ENCODE measurements around the gene CTRB1.

The CTRB1 gene

GRCh38 chr16:75218256-75219076 lies at the start of gene CTRB1:
Gene CTRB1 (plus strand): TSS chr16:75218988. CDS start chr16:75219008, 20 bp downstream.
- DNase-seq, result no peak

GRCh38 chr16:75169899-75170405 lies 48.8 kb upstream of the CTRB1 start:
- DNase-seq, result no peak

DNA sequence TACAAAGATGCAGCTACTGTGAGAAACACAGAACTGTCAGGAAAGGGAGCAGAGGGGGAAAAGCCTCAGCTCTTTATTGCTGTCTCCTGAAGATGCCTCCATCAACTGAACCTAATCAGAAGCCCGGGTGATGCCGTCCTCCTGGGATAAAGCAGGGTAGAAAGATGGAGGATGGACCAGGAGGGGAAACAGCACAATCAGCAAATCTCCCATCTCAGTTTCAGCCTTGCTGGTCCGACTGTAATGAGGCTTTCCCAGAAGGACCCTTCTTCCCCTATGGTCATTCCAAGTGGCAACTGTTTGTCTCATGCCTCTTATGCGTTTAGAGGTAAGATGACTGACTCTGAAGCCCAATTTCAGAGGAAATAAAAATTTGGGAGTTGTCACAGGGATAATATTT lies 46.2 kb upstream of the CTRB1 start:
- no peak for DNase-seq

GRCh38 chr16:75175074-75175473 lies 43.7 kb upstream of the CTRB1 start:
- no peak for DNase-seq

- no peak for DNase-seq
Measured at GRCh38 chr16:75176926-75177325, 41.9 kb upstream of the CTRB1 start.

- DNase-seq, result no peak
Measured at GRCh38 chr16:75179208-75179607, 39.6 kb upstream of the CTRB1 start.

- no peak for DNase-seq
Measured at GRCh38 chr16:75181630-75182029, 37.2 kb upstream of the CTRB1 start.

- no peak for DNase-seq
Measured at GRCh38 chr16:75188832-75189477, 29.8 kb upstream of the CTRB1 start.

GRCh38 chr16:75189638-75190245 lies 29.0 kb upstream of the CTRB1 start:
- DNase-seq, result no peak

DNA sequence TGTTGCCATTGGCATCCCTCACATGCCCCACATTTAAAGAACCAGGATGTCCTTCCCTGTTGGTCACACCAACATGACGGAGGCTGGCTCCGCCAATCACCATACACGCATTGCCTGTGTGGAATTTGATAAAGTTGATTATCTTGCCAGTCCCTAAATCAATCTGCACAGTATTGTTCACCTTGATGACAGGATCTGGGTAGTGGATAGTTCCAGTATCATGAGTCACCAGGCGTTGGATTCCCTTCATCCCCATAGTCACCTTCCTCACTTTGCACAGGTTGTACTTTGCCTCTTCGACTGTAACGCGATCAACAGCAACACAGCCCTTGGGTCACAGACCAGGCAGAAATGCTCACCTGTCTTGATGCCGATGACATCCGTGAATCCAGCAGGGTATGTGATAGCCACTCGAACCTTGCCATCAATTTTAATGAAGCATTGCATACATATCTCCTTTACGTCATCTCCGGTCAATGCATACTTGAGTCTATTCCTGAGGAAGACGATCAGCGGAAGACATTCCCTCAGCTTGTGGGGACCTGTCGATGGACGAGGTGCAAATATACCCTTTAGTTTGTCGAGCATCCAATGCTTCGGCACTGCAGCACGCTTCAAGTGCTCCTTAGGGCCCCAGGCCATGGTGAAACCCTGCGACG lies 26.1 kb upstream of the CTRB1 start:
- DNase-seq, result no peak

GRCh38 chr16:75193265-75193650 lies 25.5 kb upstream of the CTRB1 start:
- no peak for DNase-seq

DNA sequence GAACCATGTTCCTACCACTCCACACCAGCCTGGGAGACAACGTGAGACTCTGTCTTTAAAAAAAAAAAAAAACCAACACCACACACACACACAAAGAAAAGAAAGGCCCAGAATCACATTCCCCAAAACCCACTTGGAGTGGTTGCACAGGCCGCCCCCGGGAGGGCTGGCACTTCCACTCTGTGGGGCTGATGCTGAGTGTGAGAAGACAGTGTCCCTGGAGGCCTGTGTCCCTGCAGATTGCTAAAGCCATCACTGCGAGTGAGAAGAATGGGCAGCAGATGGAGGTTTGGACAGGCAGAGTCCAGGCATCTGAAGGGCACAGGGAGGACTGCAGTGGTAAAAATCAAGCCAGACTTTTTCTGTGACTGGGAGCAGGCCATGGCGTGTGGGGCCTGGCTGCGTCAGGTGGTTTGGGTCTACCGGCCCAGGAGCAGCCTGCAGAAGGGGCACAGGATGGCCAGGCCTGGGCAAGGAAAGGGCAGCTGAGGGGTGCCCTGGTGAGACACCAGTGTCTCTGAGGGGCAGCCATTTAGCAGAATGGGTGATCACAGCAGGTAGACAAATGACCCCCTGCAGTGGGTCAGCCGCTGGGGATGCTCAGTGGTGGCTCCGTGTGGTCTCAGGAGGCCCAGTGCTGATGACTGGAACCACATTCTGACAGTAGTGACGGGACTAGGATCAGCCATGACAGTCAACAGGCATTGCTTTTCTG lies 24.9 kb upstream of the CTRB1 start:
- DNase-seq, result no peak

GRCh38 chr16:75195811-75196790 lies 22.7 kb upstream of the CTRB1 start:
- no peak for DNase-seq

DNA sequence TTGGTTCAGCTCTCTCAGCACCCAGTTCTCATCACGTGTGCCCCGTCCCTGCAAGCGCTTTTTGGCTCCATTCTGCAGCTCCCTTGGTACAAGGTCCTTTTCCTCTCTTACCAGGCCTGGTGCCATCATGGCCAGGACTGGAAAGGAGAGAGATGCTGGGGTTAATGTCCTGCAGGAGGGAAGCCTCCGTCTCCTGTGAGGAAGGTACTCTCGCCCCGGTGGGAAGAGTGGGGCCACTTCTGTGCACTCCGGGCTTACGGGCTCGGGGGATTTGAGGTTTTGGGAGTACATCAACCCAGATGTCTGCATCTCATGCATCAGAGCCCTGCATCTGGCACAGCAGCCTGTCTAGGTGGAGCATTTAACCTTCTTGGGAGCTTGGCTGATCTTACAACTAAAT lies 22.0 kb upstream of the CTRB1 start:
- DNase-seq, result no peak

DNA sequence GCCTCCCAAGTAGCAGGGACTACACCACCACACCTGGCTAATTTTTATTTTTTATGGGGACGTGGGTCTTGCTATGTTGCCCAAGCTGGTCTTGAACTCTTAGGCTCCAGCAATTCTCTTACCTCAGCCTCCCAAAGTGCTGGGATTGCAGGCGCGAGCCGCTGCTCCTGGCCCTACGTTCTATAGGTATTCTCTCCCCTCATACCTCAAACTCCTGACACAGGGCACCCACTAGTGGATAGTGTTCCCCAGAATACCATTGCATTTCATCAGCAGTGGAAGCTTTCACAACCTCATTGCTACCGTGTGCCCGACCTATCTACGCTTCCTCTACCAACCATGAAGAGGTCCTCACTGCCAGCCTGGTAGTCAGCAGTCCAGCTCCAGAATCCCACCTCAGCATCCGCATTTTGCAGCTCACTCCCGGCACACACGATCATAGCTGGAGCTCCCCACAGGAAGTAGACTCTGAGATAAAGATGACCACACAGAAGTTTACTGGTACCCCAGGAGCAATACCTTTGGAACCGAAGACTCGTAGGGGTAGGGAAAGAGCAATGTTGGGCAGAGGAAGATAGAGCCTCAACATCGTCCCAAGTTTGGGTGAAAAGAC lies 21.2 kb upstream of the CTRB1 start:
- DNase-seq, result no peak

DNA sequence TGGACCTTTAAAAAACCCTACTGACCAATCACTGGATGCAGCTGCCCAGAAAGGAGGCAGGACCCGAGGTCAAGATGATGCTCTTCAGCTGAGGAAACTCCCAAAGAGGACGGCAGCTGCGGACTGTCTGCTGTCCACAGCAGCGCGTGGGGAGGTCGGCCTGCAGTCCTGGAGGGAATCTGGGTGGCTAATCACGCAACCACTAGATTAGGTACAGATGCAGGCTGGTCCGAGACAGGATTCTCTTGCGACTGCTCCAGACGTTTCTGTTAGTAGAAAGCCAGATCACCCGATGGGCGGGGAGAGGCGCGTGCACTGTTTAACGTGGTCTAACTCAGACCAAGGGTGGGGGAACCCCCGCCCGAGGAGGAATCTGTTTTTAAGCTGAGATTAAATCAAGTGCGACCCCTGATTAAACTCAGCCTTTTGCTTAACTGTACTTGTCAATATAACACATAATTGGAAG lies 20.6 kb upstream of the CTRB1 start:
- DNase-seq, result no peak

- no peak for DNase-seq
Measured at GRCh38 chr16:75202069-75202590, 16.7 kb upstream of the CTRB1 start.

DNA sequence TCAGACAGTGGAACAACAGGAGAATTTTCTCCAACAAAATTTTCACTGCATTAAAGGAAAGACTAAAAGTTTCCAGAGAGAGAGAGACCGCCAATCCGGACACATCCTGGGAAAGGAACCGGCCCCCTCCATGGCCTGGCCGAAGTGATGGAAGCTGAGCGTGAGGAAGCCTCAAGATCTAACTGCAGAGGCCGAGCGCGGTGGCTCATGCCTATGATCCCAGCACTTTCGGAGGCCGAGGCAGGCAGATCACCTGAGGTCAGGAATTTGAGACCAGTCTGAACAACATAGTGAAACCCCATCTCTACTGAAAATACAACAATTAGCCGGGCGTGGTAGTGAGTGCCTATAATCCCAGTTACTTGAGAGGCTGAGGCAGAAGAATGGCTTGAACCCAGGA lies 15.7 kb upstream of the CTRB1 start:
- no peak for DNase-seq

- no peak for DNase-seq
Measured at GRCh38 chr16:75203667-75204409, 14.9 kb upstream of the CTRB1 start.

- no peak for DNase-seq
Measured at GRCh38 chr16:75204410-75204758, 14.4 kb upstream of the CTRB1 start.

Data from NCI-H510A treated with DMSO at 0.1 percent for 48 hours (cell line).